ENCODE results near the gene PTGER1. TPM values are rescaled to one million over a fixed set of nuclear protein-coding genes. Genes with fewer than 3 reads are reported as not detected.

PTGER1 gene
- total and polyA plus RNA-seq, 2 of the 4 experiments (the other 2 are of a cell fraction): 0.54 to 0.60 TPM

DNA sequence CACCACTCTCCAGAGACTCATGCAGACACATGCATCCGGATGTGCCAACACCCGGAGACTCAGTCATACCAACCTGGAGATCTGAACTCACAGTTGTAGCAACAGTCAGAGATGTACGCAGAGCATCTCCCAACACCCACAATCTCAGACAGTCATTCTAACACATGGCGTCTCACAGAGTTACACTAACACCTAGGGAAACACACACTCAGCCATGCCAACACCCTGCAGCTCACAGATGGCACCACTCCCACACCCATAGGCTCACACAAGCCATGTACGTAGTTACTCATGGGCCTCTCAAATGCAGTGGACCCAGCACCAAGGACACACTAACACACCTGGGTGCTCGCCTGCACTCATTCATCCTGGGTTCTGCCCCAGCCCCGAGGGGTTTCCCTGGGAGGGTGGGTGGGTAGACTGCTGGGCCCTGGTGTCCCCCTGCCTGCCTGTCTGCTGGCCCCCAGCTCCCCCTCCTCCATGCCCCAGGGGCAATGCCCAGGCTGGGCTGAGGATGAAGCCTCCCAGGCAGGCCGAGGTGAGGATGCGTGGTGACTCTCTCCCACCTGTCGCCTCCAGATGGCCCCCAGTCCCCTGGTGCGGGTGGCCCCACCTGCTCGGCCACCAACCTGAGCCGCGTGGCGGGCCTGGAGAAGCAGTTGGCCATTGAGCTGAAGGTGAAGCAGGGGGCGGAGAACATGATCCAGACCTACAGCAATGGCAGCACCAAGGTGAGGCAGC is 32.1 kb downstream of the PTGER1 start:
- dilution Hi-C loops (cut with HindIII; ENCODE audit: low sequenced_read_pairs, unreplicated experiment): no loop called here
- CTCF ChIA-PET: no interaction called here
- Histone ChIP-seq H2AK5ac (ENCODE audit: low read depth, low read length) (no peak overlapping the region), H4K91ac (ENCODE audit: insufficient read depth, low read depth, low read length) (no peak overlapping the region), H3K4me3 (ENCODE audit: insufficient read depth, low read depth, low read length) (no peak overlapping the region), H3K27ac (ENCODE audit: insufficient read depth, low read length) (no peak overlapping the region), H2AK9ac (replicated peaks; ENCODE audit: low read depth, low read length, poor library complexity) (peak overlapping the region; percentile 16), H2BK120ac (ENCODE audit: low read depth, low read length) (no peak overlapping the region), H3K18ac (ENCODE audit: low read depth, low read length) (no peak overlapping the region), H3K56ac (ENCODE audit: extremely low read depth, insufficient read depth, low read length) (no peak overlapping the region), H3K27me3 (ENCODE audit: control insufficient read depth, insufficient read depth, low read length) (no peaks in the 10 kb centered on the region), H3K36me3 (ENCODE audit: control insufficient read depth, insufficient read depth, low read length) (peaks cover 47% of the 10 kb centered on the region), H2BK20ac (ENCODE audit: low read depth, low read length) (no peak overlapping the region), H4K5ac (ENCODE audit: low read depth, low read length) (no peak overlapping the region), H3K9ac (ENCODE audit: low read depth, low read length) (no peak overlapping the region), H3K14ac (replicated peaks; ENCODE audit: low read depth, low read length) (no peak overlapping the region), H4K20me1 (ENCODE audit: insufficient read depth, low read length) (peaks cover 19% of the 10 kb centered on the region), H4K8ac (ENCODE audit: low read depth in 2 of 2, low read length in 2 of 2) (no peak overlapping the region), H2BK5ac (ENCODE audit: low read depth, low read length, poor library complexity, severe bottlenecking) (no peak overlapping the region), H3K4ac (ENCODE audit: low read depth, low read length) (no peak overlapping the region), H3K4me1 (ENCODE audit: control insufficient read depth, insufficient read depth, low read length) (peaks cover 2% of the 10 kb centered on the region; the same call in 1 of the 2 replicates), H2BK15ac (ENCODE audit: low read depth, low read length) (no peak overlapping the region), H3K9me3 (ENCODE audit: control insufficient read depth, insufficient read depth, low read length) (no peaks in the 10 kb centered on the region), H3K9me1 (ENCODE audit: insufficient read depth, low read length) (peaks cover 28% of the 10 kb centered on the region), H3K79me1 (ENCODE audit: low read depth in 1 of 2, low read length in 2 of 2) (peaks cover 4 to 51% of the 10 kb centered on the region in 2 experiments), H3K4me2 (ENCODE audit: low read depth, low read length) (no peak overlapping the region), H2AFZ (replicated peaks; ENCODE audit: low read length, poor library complexity) (peak overlapping the region; percentile 32), H3K23ac (ENCODE audit: low read depth, low read length) (no peak overlapping the region)
- WGBS, 2 experiments (ENCODE audit: extremely low coverage in 2 of 2, insufficient read length in 1 of 2): 93% methylated on average over 4 of the region's 16 CpGs; no CpG with 5 or more reads in 1 of the 2 experiments
- POLR2A ChIA-PET (ENCODE audit: unreplicated experiment): no interaction called here
- DNase-seq (no peak), ATAC-seq (ENCODE audit: low read depth) (no peak)
- TF ChIP-seq FOS (IDR thresholded peaks at IDR 0.05; ENCODE audit: low read depth, low read length) (no peak), CHD1 (IDR thresholded peaks at IDR 0.05; ENCODE audit: low read depth, low read length) (no peak), SMC3 (IDR thresholded peaks at IDR 0.05; ENCODE audit: low read depth, low read length) (no peak), BHLHE40 (IDR thresholded peaks at IDR 0.05; ENCODE audit: low read depth, low read length) (no peak), RFX5 (IDR thresholded peaks at IDR 0.05; ENCODE audit: low read depth, low read length) (no peak), NFE2L2 (IDR thresholded peaks at IDR 0.05; ENCODE audit: low read depth, low read length) (no peak)
- TF ChIP-seq, protein P1, sequence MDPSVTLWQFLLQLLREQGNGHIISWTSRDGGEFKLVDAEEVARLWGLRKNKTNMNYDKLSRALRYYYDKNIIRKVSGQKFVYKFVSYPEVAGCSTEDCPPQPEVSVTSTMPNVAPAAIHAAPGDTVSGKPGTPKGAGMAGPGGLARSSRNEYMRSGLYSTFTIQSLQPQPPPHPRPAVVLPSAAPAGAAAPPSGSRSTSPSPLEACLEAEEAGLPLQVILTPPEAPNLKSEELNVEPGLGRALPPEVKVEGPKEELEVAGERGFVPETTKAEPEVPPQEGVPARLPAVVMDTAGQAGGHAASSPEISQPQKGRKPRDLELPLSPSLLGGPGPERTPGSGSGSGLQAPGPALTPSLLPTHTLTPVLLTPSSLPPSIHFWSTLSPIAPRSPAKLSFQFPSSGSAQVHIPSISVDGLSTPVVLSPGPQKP (IDR thresholded peaks at IDR 0.05; ENCODE audit: borderline replicate concordance, low read depth, low read length): no peak
- in situ Hi-C loops (cut with MboI; ENCODE audit: low sequenced_read_pairs): no loop called here
- intact Hi-C loops (cut with micrococcal nuclease): no loop called here
- BruUV-seq (replicated peaks): no TSS peak
